ENCODE measurements around the gene CISD1.

DNA sequence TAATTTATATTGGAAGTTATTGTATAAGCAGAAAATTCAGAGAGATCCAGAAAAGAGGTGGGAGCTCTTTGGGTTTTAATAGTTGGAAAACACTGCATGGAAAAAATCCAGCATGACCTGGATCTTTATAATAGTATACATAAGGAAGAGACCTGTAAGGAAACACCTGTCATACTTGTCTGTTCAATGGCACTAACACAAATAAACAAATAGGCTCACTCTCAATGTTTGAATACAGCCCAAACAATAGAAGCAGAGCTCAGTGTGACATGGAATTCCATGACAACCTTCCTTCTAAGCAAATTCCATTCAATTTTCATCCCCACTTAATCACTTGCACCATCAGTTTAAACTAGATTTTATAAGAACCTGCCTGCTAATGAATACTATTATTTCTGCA lies 31.7 kb downstream of the CISD1 start:
- TF ChIP-seq GATA2 (IDR thresholded peaks at IDR 0.05; ENCODE audit: low read depth, low read length) (no peak), GATA3 (IDR thresholded peaks at IDR 0.05; ENCODE audit: low read depth, low read length) (no peak)

Measured in SH-SY5Y (cell line).